Spleen (tissue), 7 donors: Measurements from ENCODE around the gene MRTFB.

Source experiments
- POLR2A ChIP-seq, 3 donors: fragments of 450-650 bp; IDR thresholded peaks; one replicate each; pipeline ENCODE4 v1.5.1; 2017; ENCODE audit warnings: antibody characterized with exemption in 3 of 3, mild to moderate bottlenecking in 1 of 3
- TF ChIP-seq, protein P1 (sequence below), 11 experiments: fragments of 200-600 bp in 7 of 11; fragments of 450-650 bp in 4 of 11; sonication (generic) in 4 of 11; IDR thresholded peaks in 8 of 11; conservative IDR thresholded peaks in 3 of 11; 1 replicate in 7 of 11; 2 replicates in 4 of 11; pipeline versions ENCODE4 v1.4.0 to v1.8.0; 2016 to 2021; ENCODE audit warnings: antibody characterized with exemption in 11 of 11, inconsistent platforms in 4 of 11, mild to moderate bottlenecking in 1 of 11
- donor health status: DM: no; HTN: no; CAD: no; lungs with moderate emphysema.
- donor health status: DM: no; HTN: no; CAD: no.
- donor health status: DM: no; HTN: no; CAD: no.

GRCh38 chr16:14308368-14308723 lies 237.2 kb downstream of the MRTFB start:
- TF ChIP-seq, protein P1, sequence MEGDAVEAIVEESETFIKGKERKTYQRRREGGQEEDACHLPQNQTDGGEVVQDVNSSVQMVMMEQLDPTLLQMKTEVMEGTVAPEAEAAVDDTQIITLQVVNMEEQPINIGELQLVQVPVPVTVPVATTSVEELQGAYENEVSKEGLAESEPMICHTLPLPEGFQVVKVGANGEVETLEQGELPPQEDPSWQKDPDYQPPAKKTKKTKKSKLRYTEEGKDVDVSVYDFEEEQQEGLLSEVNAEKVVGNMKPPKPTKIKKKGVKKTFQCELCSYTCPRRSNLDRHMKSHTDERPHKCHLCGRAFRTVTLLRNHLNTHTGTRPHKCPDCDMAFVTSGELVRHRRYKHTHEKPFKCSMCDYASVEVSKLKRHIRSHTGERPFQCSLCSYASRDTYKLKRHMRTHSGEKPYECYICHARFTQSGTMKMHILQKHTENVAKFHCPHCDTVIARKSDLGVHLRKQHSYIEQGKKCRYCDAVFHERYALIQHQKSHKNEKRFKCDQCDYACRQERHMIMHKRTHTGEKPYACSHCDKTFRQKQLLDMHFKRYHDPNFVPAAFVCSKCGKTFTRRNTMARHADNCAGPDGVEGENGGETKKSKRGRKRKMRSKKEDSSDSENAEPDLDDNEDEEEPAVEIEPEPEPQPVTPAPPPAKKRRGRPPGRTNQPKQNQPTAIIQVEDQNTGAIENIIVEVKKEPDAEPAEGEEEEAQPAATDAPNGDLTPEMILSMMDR (IDR thresholded peaks at IDR 0.05 in 8 of 11, conservative IDR thresholded peaks at IDR 0.05 in 3 of 11) = no peak
- TF ChIP-seq POLR2A (IDR thresholded peaks at IDR 0.05) = no peak
